ENCODE measurements around the gene NR6A1.

Gene NR6A1

DNA sequence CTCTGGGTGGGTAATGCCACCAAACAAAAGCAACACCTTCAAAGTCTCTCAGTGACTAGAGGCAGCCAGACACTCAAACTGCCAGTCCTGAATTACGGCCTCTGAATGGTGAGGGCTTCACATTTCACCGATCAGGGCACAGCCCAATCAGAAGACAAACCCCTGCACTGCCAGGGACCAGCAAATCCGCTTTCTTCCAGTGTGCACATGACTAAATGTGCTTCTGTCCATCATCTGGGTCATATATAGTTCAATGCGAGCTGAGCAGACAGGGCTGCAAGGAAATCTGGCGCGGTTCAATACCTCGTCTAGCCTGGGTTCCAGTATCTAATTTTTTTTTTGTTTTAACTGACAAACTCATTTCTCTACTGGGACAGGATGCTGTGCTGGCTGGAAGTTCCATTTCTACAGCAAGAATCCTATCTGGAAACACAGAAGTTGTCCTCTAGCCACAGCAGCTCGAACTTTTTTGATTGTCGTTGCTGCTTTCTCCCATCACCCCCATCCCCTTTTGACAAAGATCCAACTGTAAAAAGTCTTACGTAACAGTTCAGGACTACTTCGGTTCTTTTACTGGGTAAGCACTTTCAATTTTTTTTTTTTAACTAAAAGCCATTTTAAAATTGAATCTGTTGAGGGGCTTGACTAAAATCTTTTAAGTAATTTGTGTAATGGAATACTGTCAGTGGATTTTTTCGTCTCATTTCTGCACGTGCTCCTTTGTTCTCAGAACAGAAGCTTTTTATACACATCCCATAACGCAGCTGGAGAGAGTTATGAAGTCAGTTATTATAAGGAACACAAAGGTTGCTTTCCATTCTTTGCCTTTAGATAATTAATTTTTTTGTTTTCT lies 112.7 kb downstream of the NR6A1 start:
- DNase-seq (ENCODE audit: low read depth, low spot score): no peak

DNA sequence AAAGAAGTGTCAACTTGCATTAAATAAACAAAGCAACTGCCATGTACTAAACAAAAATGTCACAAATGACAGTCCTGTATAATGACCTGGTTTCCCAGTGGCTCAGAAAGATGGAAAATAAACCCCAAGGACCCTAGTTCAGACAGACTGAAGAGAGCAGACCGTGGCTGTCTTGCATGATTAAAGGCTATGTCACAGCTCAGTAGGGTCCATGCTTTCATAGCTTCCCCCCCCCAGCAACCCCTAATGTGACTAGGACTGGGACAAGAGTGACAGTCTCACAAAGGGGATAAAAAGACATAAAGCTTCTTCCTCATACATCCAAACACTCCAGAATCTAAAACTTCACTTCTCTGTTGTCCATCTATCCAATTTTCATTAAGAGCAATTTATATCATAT lies 113.6 kb downstream of the NR6A1 start:
- no peak for DNase-seq (ENCODE audit: low read depth, low spot score)

DNA sequence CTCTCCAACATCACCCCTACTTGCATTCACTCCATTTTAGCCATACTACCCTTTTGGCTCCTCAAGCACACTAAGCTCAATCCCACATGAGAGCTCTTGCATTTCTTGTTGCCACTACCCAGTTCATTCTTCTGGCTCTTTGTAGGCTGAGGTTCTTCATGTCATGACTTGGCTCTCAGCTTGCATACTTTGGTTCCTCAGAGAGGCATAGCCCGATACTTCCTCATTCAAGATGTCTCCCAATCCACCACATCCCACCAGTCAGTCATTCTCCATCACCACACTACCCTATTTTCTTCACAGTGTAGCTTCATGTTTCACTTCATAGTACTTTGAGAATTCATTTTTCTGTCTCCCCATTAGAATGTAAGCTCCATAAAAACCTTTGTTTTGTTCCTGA lies 116.7 kb downstream of the NR6A1 start:
- DNase-seq (ENCODE audit: low read depth, low spot score): no peak

DNA sequence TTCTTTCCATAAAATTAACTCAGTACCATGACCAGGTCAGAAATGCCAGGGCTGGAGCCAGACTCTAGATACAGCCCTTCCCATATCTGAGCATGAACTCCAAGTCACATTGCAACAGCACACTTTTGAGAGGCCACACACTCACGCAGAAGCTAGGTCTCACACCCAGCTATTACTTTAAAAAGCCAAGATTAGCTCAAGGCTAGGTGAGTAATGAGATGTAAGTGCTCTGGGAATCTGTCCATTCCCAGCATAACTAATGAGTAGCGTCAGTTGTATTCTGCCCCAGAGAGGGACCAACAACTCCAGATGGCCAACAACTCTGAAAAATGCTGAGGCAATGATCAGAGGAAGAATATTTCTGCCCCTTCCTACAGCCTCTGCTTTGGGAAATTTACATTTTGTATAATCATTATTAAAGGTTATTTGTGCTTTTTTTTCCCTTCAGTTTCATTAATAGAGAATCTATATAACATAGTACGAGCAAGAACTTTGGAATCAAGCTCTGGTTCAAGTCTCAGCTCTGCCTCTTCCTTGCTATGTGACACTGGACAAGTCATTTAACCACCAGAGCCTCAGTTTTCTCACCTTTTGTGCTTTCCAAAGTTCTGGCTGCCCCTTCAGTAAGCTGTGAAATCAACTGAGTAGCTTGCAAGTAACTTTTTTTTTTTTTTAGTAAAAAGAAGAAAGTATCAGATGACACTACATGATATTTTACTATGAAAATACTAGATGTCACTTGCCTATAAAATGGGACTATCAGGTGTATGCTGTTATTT lies 118.3 kb downstream of the NR6A1 start:
- DNase-seq (ENCODE audit: low read depth, low spot score): no peak

DNA sequence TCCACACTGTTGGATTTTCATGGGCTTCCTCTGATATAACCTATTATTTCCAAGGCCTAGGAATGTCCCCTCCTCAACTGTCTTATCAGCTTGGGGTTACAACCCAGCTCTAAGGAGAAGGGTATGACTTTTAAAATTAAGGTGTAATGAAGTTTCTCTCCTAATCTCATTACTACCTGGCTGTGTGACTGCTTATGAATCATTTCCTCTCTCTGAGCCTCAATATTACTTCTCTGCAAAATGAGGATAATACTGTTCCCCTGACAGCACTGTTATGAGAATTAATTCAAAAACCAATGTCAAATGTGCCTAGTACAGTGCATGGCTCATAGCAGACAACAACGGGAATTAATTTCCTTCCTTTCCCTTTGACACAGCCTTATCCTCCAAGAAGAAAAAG lies 118.9 kb downstream of the NR6A1 start:
- DNase-seq (ENCODE audit: low read depth, low spot score): no peak

DNA sequence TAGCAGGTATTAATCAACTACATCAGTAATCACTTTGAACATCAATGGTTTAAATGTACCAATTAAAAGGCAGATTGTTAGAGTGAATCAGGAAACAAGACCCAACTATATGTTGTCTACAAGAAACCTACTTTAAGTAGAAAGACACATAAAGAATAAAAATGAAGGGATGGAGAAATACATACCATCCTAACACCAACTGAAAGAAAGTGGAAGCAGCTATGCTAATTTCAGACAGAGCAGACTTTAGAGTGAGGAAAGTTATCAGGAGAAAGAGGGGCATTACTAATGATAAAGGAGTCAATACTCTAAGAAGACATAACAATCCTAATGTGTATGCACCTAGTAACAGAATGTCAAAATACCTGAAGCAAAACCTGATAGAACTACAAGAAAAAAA lies 125.8 kb downstream of the NR6A1 start:
- no peak for DNase-seq (ENCODE audit: low read depth, low spot score)

DNA sequence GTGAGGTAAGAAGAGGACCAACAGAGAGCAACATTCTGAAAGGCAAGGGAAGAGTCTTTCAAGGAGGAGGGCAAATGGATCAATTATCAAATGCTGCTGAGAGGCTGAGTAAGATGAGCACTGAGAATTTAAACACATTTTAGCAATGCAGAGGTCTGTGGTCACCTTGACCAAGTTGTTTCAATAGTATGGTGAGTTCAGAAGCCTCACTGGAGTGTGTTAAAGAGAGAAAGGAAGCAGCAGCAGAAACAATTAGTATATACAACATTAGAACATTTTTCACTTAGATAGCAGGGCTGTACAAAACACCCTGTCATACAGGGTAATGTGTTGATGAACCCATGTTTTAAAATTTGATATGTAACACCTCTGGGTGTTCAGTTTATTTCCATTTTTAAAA lies 131.5 kb downstream of the NR6A1 start:
- DNase-seq (ENCODE audit: low read depth, low spot score): no peak

DNA sequence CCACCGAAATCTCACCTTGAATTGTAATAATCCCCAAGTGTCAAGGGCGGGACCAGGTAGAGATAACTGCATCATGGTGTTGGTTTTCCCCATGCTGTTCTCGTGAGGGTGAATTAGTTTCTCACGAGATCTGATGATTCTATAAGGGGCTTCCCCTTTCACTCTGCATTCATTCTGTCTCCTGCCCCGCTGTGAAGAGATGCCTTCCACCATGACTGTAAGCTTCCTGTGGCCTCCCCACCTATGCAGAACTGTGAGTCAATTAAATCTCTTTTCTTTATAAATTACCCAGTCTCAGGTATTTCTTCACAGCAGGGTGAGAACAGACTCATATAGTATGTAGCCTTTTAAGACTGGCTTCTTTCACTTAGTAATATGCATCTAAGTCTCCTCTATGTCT lies 135.8 kb downstream of the NR6A1 start:
- DNase-seq (ENCODE audit: low read depth, low spot score): no peak

DNA sequence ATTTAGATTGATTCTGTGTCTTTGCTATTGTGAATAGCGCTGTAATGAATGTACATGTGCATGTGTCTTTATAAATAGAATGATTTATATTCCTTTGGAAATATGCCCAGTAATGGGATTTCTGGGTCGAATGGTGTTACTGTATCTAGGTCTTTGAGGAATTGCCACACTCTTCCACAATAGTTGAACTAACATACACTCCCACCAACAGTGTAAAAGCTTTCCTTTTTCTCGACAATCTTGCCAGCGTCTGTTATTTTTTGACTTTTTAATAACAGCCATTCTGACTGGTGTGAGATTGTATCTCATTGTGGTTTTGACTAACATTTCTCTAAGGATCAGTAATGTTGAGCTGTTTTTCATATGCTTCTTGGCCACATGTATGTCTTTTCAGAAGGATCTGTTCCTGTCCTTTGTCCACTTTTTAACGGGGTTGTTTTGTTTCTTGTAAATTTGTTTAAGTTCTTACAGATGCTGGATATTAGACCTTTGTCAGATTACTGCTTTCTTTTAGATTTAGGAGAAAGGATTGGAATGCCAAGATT lies 139.0 kb downstream of the NR6A1 start:
- no peak for DNase-seq (ENCODE audit: low read depth, low spot score)

DNA sequence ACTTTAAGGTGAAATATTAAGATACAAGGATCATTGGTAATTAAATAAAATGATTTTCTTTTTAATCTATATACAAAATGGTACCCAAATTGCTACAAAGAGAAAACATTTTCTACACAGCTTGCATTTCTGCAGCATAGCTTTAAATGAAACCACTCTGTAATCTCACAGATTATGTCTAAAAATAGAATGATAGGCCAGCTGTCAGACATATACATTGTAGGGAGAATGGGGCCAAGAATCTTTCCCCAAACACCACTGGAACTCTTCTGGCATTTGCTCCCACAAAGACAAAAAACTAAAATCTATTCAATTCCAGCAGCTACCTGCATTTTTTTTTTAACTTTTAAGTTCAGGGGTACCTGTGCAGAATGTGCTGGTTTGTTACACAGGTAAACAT lies 139.8 kb downstream of the NR6A1 start:
- no peak for DNase-seq (ENCODE audit: low read depth, low spot score)

DNA sequence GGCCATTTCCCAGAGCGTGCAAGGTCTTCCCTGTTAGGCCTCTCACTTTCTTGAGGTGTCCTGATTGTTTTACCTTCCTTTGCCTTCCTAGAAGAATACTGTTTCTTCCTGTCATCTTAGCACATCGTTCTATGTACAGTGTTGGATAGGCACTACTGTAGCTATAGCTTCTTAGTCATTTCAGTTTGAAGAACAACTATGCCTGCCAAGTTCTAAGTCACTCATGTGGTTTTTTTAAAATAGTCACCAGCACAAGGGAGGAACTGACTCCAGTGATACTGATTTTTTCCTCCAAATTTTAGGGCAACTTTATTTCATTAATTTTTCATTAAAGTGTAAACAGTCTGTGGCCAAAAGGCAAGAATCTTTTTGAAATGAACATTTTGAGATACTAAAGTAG lies 141.5 kb downstream of the NR6A1 start:
- no peak for DNase-seq (ENCODE audit: low read depth, low spot score)

DNA sequence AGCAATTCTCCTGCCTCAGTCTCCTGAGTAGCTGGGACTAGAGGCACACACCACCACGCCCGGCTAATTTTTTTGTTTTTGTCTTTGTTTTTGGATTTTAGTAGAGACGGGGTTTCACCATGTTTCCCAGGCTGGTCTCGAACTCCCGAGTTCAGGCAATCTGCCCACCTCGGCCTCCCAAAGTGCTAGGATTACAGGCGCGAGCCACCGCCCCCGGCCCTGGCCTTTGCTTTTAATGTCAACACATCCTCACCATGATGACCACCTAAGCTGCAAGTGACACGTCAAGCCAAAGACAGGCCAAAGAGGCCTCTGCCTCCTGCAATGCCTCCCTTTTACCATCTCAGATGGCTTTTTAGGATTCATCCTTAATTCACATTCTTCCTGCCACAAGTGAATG lies 142.4 kb downstream of the NR6A1 start:
- no peak for DNase-seq (ENCODE audit: low read depth, low spot score)

DNA sequence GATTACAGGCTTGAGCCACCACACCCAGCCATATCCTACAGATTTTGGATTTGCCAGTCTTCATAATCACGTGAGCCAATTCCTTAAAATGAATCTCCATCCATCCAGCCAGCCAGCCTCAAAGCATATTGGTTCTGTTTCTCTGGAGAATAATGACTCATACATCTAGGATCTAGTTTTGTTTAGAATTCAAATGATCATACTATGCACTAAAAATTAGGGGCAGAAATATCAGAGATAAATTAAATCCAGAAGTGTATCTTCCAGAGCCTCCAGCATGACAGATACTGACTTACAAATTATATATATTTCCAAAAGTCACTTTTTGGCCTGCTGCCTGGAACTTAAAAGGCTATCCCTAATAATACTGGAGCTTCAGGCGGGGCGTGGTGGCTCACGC lies 144.8 kb downstream of the NR6A1 start:
- no peak for DNase-seq (ENCODE audit: low read depth, low spot score)

DNA sequence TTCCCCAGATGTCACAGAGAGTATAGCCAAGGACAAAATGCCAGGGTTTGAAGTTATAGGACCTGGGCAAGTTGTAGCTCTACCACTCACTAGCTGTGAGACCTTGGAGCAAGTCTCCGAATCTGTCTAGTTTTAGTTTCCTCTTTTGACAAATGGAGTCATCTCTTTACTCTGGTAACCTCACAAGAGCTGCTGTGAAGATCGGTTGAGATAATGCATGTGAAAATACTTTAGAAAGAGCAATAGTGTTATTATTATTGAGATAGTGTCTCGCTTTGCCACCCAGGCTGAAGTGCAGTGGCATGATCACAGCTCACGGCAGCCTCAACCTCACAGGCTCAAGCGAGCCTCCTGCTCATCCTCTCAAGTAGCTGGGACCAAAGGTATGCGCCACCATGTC lies 146.0 kb downstream of the NR6A1 start:
- DNase-seq (ENCODE audit: low read depth, low spot score): no peak

DNA sequence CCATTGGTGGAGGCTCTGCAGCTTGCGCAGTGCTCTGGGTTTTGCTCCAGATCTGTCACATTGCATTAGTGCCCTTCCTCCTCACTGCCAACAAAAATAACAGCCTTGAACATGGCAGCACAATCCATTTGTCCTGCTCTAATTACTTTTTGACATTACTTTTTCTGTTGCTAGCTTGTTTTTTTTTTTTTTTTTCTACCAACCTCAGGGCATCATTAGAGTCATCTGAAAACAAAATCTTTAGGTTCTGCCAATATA lies 146.4 kb downstream of the NR6A1 start:
- DNase-seq (ENCODE audit: low read depth, low spot score): no peak

DNA sequence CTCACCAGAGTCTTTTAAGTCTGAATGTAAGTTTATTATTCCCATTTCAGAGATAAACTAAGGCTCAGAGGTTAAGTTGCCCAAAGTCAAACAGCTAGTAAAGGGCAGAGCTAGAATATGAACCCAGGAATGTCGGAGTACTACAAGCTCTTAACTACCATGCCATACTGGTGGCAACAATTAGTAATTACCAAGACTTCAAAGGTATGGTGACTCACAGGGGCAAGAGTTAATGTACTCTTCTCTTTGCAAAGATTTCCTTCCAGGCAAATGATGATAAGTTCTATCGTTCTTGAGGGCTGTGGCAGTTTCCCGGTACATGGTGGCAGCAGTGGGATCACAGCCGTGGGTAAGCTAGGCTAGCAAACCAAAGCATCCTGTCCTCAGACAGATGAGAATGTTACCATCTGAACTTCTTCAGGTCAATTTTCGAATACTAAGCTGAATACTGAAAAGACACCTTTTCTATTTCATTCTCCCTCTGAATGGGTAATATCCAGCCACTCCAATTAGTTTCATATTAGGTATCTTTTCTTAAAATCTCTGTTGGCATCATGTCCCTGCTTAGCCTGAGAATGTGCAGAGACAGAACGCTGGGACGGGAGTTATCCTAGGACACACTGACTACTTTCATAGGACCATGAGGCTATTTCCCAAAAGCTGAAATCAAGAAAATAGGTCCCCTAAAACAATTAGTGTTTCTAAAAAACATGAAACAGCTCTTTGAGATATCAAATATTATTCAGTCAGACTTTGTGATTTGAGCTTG lies 147.0 kb downstream of the NR6A1 start:
- DNase-seq (ENCODE audit: low read depth, low spot score): no peak

DNA sequence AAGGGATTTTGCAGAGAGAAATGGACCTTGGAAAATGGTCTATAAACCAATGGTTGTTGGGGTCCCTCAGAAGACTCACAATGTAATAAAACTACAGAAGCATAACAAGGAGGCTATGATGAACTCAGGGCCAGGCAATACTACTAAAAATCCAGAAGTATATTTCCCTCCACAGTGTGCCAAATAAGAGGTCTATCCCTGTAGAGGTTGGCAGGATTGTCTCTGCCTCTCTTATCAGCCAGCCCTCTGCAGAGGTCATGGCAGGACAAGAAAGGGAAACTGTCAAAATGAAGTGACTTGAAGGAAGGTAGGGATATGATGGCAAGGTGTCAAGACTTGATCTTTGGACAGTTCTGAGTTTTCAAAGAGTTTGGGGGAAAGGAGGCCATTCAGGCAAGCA lies 148.2 kb downstream of the NR6A1 start:
- DNase-seq (ENCODE audit: low read depth, low spot score): no peak

DNA sequence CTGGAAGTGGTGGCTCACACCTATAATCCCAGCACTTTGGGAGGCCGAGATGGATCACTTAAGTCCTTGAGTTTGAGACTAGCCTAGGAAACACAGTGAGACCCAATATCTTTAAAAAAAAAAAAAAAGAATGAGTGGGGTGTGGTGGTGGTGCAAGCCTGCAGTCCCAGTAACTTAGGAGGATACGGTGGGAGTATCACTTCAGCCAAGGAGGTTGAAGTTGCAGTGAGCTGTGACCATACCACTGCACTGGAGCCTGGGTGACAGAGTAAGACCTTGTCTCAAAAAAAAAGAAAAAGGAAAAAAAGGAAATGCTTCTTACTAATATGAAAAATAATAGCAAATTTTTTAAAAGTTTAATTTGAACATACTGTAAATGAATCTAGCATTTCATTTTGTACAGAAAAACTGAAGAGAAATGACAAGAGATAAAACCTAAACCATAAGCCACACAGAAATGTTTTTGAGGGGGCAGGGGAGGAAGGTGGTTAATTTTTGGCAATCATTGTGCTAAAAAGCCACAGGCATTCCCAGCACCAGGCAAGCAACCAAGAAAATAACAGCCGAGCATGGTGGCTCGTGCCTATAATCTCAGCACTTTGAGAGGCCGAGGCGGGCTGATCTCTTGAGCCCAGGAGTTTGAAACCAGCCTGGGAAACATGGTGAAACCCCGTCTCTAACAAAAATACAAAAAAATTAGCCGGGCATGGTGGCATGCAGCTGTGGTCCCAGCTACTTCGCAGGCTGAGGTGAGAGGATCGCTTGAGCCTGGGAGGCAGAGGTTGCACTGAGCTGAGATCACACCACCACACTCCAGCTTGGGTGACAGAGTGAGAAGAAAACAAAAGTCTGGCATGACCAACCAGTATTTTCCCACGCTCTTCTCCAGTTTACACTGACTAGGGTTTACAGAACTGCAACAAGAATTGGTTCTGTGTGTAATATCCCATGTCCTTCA lies 149.5 kb downstream of the NR6A1 start:
- DNase-seq (ENCODE audit: low read depth, low spot score): no peak

DNA sequence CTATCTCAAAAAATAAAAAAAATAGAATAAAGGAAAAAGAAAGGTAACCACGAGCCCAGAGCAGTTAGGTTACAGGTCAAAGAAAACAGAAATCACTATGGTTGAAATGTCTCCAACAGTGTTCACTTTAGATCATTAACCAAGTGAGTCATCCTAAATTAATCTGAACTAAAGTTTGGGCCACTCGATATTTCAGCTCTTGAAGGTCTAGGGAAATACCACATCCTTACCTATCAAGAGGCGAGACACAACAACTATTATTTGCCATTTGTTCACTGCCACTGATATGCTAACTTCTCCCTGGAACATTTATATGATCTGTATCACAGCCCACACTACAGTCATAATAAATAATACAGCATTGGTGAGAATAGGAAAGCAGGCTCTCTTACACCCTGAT lies 152.6 kb downstream of the NR6A1 start:
- no peak for DNase-seq (ENCODE audit: low read depth, low spot score)

DNA sequence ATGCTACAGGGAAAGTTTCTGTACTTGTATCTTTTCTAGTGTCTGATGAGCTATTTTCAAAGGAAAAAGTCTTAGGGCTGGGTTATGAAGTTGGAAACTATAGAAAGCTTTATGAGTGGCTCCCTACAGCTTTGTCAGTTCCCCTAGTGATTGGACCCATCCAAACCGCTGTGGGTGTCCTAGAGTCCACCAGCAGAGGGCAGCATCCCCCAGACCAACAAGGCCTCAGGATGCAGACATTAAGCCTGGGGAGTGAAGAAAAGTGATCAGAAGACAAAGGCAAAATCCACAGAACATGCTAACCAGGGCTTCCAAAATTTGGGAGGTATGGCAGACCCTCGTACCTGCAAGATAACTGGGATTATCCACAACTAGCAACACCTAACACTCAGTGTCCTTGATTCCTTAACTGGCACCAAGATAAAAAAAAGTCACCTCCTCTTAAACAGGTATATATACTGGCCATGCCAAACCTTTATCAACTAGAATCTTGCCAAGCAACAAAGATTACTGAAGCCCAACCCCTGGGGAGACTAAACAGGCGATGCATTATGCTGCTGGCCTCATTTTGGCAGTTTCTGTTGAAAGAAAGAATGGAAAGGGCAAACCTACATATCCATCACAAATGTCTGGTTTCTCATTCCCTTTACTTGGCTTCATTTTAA lies 153.5 kb downstream of the NR6A1 start:
- peak; percentile 60 for DNase-seq (ENCODE audit: low read depth, low spot score)

DNA sequence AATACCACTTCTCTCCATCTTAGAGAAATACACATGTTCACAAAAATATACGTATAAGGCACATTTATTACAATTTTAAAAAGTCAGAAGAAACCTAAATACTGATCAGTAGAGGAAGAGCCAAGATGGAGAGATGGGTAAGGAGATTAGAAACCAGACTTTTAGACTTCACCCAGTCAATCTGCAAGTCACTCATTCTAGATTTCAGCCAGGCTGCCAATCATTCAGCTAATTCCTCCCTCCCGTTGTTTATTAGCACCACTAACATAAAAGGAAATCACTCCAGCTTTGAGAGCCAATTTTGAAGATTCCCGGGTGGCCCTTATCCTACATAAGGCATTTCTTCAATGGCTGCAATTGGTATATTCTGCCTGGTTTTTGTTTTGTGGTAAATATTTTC lies 154.2 kb downstream of the NR6A1 start:
- no peak for DNase-seq (ENCODE audit: low read depth, low spot score)
